Vagina (tissue), 2 donors: Measurements from ENCODE around the gene TMBIM4. TPM values are rescaled to one million over a fixed set of nuclear protein-coding genes. Genes with fewer than 3 reads are reported as not detected.

Source experiments
- DNase-seq, 2 donors: peaks; one replicate each; pipeline ENCODE4 v3.0.0-alpha.2; 2017; ENCODE audit errors: extremely low spot score in 2 of 2
- H3K27ac ChIP-seq: fragments of 200-600 bp; sonication (generic); one replicate; pipeline ENCODE4 v1.5.1; 2019
- H3K27me3 ChIP-seq: fragments of 200-600 bp; sonication (generic); one replicate; pipeline ENCODE4 v1.5.1; 2019
- H3K36me3 ChIP-seq, 2 donors: fragments of 200-600 bp; sonication (generic); one replicate each; pipeline ENCODE4 v1.5.1; 2017 to 2019
- H3K4me1 ChIP-seq: fragments of 200-600 bp; sonication (generic); one replicate; pipeline ENCODE4 v1.5.1; 2019
- H3K4me3 ChIP-seq, 2 donors: fragments of 200-600 bp; sonication (generic); 1 replicate in 1 of 2; 2 replicates in 1 of 2; pipeline ENCODE4 v1.5.1; 2016 to 2019
- H3K9me3 ChIP-seq: fragments of 200-600 bp; sonication (generic); one replicate; pipeline ENCODE4 v1.5.1; 2019
- CTCF ChIP-seq, 3 experiments: fragments of 450-650 bp in 2 of 3; fragments of 200-600 bp in 1 of 3; sonication (generic) in 1 of 3; IDR thresholded peaks; one replicate each; pipeline ENCODE4 v1.5.1; 2017 to 2019; ENCODE audit warnings: antibody characterized with exemption in 3 of 3, mild to moderate bottlenecking in 2 of 3, moderate library complexity in 2 of 3
- POLR2A ChIP-seq, 2 donors: fragments of 450-650 bp; IDR thresholded peaks; one replicate each; pipeline ENCODE4 v1.6.1; 2017; ENCODE audit warnings: antibody characterized with exemption in 2 of 2, mild to moderate bottlenecking in 2 of 2, moderate library complexity in 2 of 2
- POLR2AphosphoS5 ChIP-seq, 2 donors: sonication (generic); formaldehyde crosslinking; IDR thresholded peaks; one replicate each; pipeline ENCODE4 v1.9.0; 2017; ENCODE audit warnings: antibody characterized with exemption in 2 of 2, mild to moderate bottlenecking in 2 of 2, low read depth in 1 of 2; ENCODE audit not compliant: insufficient read depth in 1 of 2
- intact Hi-C: fragments of 100-400 bp; cut with DNase I; formaldehyde crosslinking; loops from one replicate; pipeline ENCODE4 v1.15.1; 2023
- total RNA-seq: library from RNA; depleted of rRNA; stranded (reverse); fragments of >200 nt; gene quantifications from one replicate; pipeline ENCODE4 v1.2.3, GENCODE V29; 2016

The TMBIM4 gene
- total RNA-seq, 1 donor from 2014 or later: 98.7 TPM

DNA sequence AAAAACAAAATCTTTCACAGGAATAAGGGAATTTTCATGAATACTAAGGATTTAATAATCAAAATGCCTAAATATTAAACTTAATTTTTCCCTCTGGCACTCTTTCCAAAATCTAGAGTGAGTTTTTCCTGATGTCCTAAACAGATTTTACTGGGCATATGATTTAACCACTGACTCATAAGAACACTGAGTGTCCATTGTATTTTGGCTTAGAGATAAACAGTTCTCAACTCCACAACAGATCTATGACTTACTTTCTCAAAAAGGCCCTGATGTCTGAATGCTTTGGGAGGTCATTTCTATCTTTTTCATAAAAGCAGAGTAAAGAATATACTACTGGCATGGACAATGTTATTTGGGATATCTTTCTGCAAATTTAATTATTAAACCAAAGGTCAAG, 15.0 kb downstream of the TMBIM4 start:
- TF ChIP-seq POLR2AphosphoS5 (IDR thresholded peaks at IDR 0.05; ENCODE audit: insufficient read depth in 1 of 2, low read depth in 1 of 2): no peak
- no peak for TF ChIP-seq CTCF (IDR thresholded peaks at IDR 0.05)
- TF ChIP-seq POLR2A (IDR thresholded peaks at IDR 0.05): no peak
- peaks cover 12% of the 10 kb centered on the region for H3K4me1 ChIP-seq
- no peak for DNase-seq
- no peaks in the 10 kb centered on the region for H3K9me3 ChIP-seq
- H3K27ac ChIP-seq: no peak overlapping the region
- H3K36me3 ChIP-seq: peaks cover 0 to 20% of the 10 kb centered on the region in 2 donors
- intact Hi-C loops: no loop called here
- H3K27me3 ChIP-seq: no peaks in the 10 kb centered on the region
- H3K4me3 ChIP-seq: no peak overlapping the region

DNA sequence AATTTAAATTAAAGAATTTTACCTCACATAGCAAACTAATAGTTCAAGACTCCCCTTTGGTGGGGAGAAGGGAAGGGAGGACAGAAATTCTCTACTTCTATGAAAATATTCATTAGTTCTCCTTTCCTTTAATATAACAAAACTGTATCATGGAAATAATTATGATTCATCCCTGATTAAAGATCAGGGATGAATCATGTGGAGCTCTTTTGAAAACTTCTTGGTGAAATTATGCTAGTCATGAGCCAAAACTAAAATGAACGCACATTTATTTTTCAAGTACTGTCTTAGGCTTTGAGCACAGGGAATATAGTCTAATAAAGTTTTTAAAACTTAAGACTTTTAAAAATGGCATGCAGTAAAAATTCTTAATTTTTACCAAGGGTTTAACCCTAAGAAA, 17.1 kb downstream of the TMBIM4 start:
- no peak for TF ChIP-seq POLR2AphosphoS5 (IDR thresholded peaks at IDR 0.05; ENCODE audit: insufficient read depth in 1 of 2, low read depth in 1 of 2)
- no peak for TF ChIP-seq POLR2A (IDR thresholded peaks at IDR 0.05)
- TF ChIP-seq CTCF (IDR thresholded peaks at IDR 0.05): no peak
- intact Hi-C loops: no loop called here
- Histone ChIP-seq H3K27me3 (no peaks in the 10 kb centered on the region), H3K4me1 (peaks cover 12% of the 10 kb centered on the region), H3K4me3 (no peak overlapping the region), H3K9me3 (no peaks in the 10 kb centered on the region), H3K36me3 (peaks cover 0 to 18% of the 10 kb centered on the region in 2 donors), H3K27ac (no peak overlapping the region)
- DNase-seq: no peak

DNA sequence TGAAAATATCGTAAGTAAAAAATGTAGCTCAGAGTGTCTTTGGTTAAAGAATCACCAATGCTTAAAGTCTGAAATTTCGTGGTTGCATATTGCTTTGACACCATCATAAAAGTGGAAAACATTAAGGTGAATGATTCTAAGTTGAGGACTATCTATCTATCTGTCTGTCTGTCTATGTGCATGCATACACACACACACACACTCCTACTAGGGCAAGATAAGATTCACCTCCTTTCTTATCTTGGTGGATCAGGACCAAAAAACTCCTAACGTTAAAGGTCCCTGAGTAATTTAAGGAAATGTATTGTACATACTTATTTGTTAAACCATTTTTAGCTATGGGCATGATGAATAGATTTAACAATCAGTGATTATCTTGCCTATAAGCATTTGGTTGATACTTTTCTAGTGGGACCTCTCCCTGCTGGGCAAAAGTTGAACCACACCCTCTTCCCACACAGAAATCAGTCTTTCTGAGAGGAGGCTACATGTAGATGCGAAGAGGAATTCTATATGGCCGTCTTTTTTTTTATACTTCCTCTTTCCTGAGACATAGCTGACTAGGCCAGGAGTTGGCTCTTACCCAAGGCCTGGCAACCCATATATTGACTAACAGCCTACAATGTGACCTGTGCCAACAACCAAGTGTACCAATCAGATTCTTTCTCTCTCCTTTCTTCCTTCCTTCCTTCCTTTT, 19.9 kb downstream of the TMBIM4 start:
- Histone ChIP-seq H3K4me3 (no peak overlapping the region), H3K9me3 (no peaks in the 10 kb centered on the region), H3K36me3 (peaks cover 0 to 21% of the 10 kb centered on the region in 2 donors), H3K27ac (no peak overlapping the region), H3K4me1 (peaks cover 1% of the 10 kb centered on the region), H3K27me3 (no peaks in the 10 kb centered on the region)
- intact Hi-C loops: loop anchor here (10.0 kb wide), 1 partner anchor 265 kb away; no protein-coding TSS in a partner anchor
- no peak for DNase-seq
- no peak for TF ChIP-seq CTCF (IDR thresholded peaks at IDR 0.05)
- TF ChIP-seq POLR2A (IDR thresholded peaks at IDR 0.05): no peak
- TF ChIP-seq POLR2AphosphoS5 (IDR thresholded peaks at IDR 0.05; ENCODE audit: insufficient read depth in 1 of 2, low read depth in 1 of 2): no peak

DNA sequence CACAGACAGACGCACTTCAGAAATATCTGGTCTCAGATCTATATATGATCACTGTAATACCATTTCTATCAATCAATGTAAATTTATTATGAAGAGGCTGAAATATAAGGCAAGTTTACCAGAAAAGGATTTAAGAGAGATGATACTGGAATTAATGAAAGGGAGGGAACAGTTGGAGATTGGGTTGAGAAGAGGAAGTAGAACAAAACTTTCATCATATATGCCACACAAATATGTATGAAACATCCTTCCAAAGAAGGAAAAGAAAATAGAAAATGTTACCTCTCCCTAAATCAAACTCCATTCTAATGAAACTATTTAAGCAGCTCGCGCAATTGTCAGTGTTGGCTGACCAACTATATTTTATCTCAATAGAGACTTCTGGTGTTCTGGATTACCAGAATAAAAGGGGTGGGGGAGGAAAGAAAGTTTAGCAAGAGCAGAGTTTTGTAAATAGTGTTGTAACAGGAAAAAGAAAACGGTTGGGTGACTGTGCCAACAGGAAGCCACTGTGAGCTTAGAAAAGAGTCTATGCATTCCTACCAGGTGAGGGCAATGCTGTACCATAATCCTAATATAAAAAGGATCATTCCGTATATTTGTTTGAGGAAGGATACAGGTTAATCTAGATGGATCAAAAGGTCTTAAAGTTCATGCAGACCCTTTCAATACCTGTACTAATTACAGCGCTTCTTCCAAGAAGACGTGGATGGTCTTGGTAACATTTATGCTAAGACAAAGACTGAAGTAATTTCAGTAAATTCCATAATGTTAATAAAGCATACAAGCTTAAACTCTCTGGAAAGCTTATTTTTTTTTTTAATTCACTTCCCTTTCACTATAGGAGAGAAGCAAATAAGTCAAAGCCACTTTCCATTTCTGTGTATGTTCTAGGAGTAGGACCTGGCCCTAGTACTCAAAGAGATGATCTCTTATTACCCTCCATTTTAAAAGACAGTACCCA, 24.7 kb downstream of the TMBIM4 start:
- intact Hi-C loops: loop anchor here (10.0 kb wide), 1 partner anchor 270 kb away; no protein-coding TSS in a partner anchor

More for the DNA sequence above, 24.7 kb downstream of the TMBIM4 start:
- TF ChIP-seq POLR2AphosphoS5 (IDR thresholded peaks at IDR 0.05; ENCODE audit: insufficient read depth in 1 of 2, low read depth in 1 of 2): peak in 1 of 2 donors; percentile 77
- TF ChIP-seq POLR2A (IDR thresholded peaks at IDR 0.05): no peak
- peak; percentile 39 to 60 (median 57) for TF ChIP-seq CTCF (IDR thresholded peaks at IDR 0.05)
- Histone ChIP-seq H3K27me3 (no peaks in the 10 kb centered on the region), H3K9me3 (peaks cover 8% of the 10 kb centered on the region), H3K27ac (peak overlapping the region; percentile 18), H3K36me3 (peaks cover 0 to 39% of the 10 kb centered on the region in 2 donors), H3K4me3 (no peak overlapping the region), H3K4me1 (no peaks in the 10 kb centered on the region)
- DNase-seq: no peak
